Inflammatory macrophage treated with lipopolysaccharide for 4 hours (primary cell): ENCODE results near the gene CDSN.
A peak's percentile ranks its signal among the peaks of the same experiment; 100 is the strongest.
"Not testable (repeated sequence)": the region's sequence is repeated elsewhere in the genome, so short reads cannot be mapped to it uniquely, and the experiment has no call there.

Experiments
- DNase-seq: peaks from one replicate; pipeline ENCODE4 v3.0.0-alpha.2; 2020

The CDSN gene

GRCh38 chr6:31081872-31082271 lies 38.4 kb downstream of the CDSN start:
- peak; percentile 10 for DNase-seq

- peak; percentile 59 for DNase-seq
These were observed 40.5 kb downstream of the CDSN start for GRCh38 chr6:31079656-31080261.

- DNase-seq = no peak
These were observed 43.6 kb downstream of the CDSN start for GRCh38 chr6:31076611-31077010.

- no peak for DNase-seq
These were observed 44.7 kb downstream of the CDSN start for GRCh38 chr6:31075528-31075927.

GRCh38 chr6:31074401-31074800 lies 45.8 kb downstream of the CDSN start:
- DNase-seq = no peak

GRCh38 chr6:31070711-31071197 lies 49.5 kb downstream of the CDSN start:
- DNase-seq = peak; percentile 34

GRCh38 chr6:31068669-31069340 lies 51.4 kb downstream of the CDSN start:
- DNase-seq = peak; percentile 65

GRCh38 chr6:31067891-31068668 lies 52.2 kb downstream of the CDSN start:
- not testable (repeated sequence) for DNase-seq

- DNase-seq = not testable (repeated sequence)
These were observed 53.2 kb downstream of the CDSN start for GRCh38 chr6:31067028-31067427.

- DNase-seq = no peak
These were observed 54.7 kb downstream of the CDSN start for GRCh38 chr6:31065556-31065955.
